SK-N-SH (cell line): Measurements from ENCODE around the gene PSMB9.

Experiments used
- CHD2 ChIP-seq: fragments of 150-350 bp; IDR thresholded peaks from 2 replicates; pipeline ENCODE4 v1.6.1; 2018; ENCODE audit warnings: low read length; ENCODE audit not compliant: partially characterized antibody
- CTCF ChIP-seq: fragments of 200-600 bp; sonication (generic); IDR thresholded peaks from 2 replicates; pipeline ENCODE4 v1.6.1; 2017; ENCODE audit warnings: antibody characterized with exemption, mild to moderate bottlenecking, moderate library complexity
- EP300 ChIP-seq, 2 experiments: IDR thresholded peaks; 2 replicates each; pipeline versions ENCODE4 v1.4.0 to v1.6.1; 2012; ENCODE audit warnings: borderline replicate concordance in 1 of 2, low read depth in 1 of 2, low read length in 1 of 2
- EZH2phosphoT487 ChIP-seq: fragments of 200-600 bp; sonication (generic); IDR thresholded peaks from 2 replicates; pipeline ENCODE4 v1.6.1; 2017; ENCODE audit warnings: low read depth, mixed run types, mild to moderate bottlenecking, antibody characterized with exemption, moderate library complexity, borderline replicate concordance
- FOXJ3 ChIP-seq: sonication (generic); formaldehyde crosslinking; IDR thresholded peaks from 2 replicates; pipeline ENCODE4 v1.5.1; 2020; ENCODE audit warnings: mild to moderate bottlenecking, missing genetic modification reagents
- GATA2 ChIP-seq: sonication (generic); formaldehyde crosslinking; IDR thresholded peaks from 2 replicates; pipeline ENCODE4 v1.5.0; 2020; ENCODE audit warnings: mild to moderate bottlenecking, missing genetic modification reagents
- IRF3 ChIP-seq: fragments of 150-350 bp; IDR thresholded peaks from 2 replicates; pipeline ENCODE4 v1.6.1; 2016; ENCODE audit warnings: mild to moderate bottlenecking, low read depth, low read length
- MXI1 ChIP-seq: IDR thresholded peaks from 2 replicates; pipeline ENCODE4 v1.6.1; 2012; ENCODE audit warnings: mild to moderate bottlenecking, low read depth, low read length, improper control_type of control experiment
- RAD21 ChIP-seq: IDR thresholded peaks from 2 replicates; pipeline ENCODE4 v1.6.1; 2012; ENCODE audit warnings: mild to moderate bottlenecking, low read length
- RCOR1 ChIP-seq: fragments of 150-350 bp; IDR thresholded peaks from 2 replicates; pipeline ENCODE4 v1.6.1; 2017; ENCODE audit warnings: antibody characterized with exemption, low read length
- REST ChIP-seq: IDR thresholded peaks from 2 replicates; pipeline ENCODE4 v1.6.1; 2012; ENCODE audit warnings: mild to moderate bottlenecking, low read depth, low read length, moderate library complexity
- TAF1 ChIP-seq: IDR thresholded peaks from 2 replicates; pipeline ENCODE4 v1.6.1; 2012; ENCODE audit warnings: low read depth, mild to moderate bottlenecking, low read length, moderate library complexity, borderline replicate concordance
- TEAD4 ChIP-seq: IDR thresholded peaks from 2 replicates; pipeline ENCODE4 v1.4.0; 2012; ENCODE audit warnings: mild to moderate bottlenecking, borderline replicate concordance; ENCODE audit not compliant: insufficient read depth
- USF2 ChIP-seq: fragments of 150-350 bp; IDR thresholded peaks from 2 replicates; pipeline ENCODE4 v1.6.1; 2017; ENCODE audit warnings: antibody characterized with exemption, low read length, low read depth, borderline replicate concordance

- no peak for TF ChIP-seq REST
- TF ChIP-seq CTCF = no peak
- TF ChIP-seq RCOR1 = no peak
- no peak for TF ChIP-seq USF2
- no peak for TF ChIP-seq CHD2
- no peak for TF ChIP-seq FOXJ3 (CRISPR knock-in tag)
- no peak for TF ChIP-seq TEAD4
- no peak for TF ChIP-seq GATA2
- TF ChIP-seq EZH2phosphoT487 = no peak
- TF ChIP-seq IRF3 = no peak
- no peak for TF ChIP-seq RAD21
- TF ChIP-seq EP300 (IDR thresholded peaks at IDR 0.05; ENCODE audit: borderline replicate concordance in 1 of 2, low read depth in 1 of 2, low read length in 1 of 2) = no peak
- TF ChIP-seq TAF1 = no peak
- no peak for TF ChIP-seq MXI1
Observed at GRCh38 chr6:32830936-32831335, 23.1 kb upstream of the PSMB9 start.
